Nephron (organoid): ENCODE measurements around the gene ALKBH7.

Experiments used
- H3K27ac Mint-ChIP-seq, 3 experiments: 2 replicates each; pipeline ENCODE4 v1.8.0; 2020; ENCODE audit warnings: mixed read lengths in 3 of 3, mild to moderate bottlenecking in 2 of 3, moderate library complexity in 1 of 3
- H3K27me3 Mint-ChIP-seq: 2 replicates; pipeline ENCODE4 v1.8.0; 2021; ENCODE audit warnings: low read depth, mild to moderate bottlenecking, moderate library complexity, mixed read lengths
- H3K36me3 Mint-ChIP-seq: 2 replicates; pipeline ENCODE4 v1.8.0; 2020; ENCODE audit warnings: low read depth, mixed read lengths
- H3K4me1 Mint-ChIP-seq: 2 replicates; pipeline ENCODE4 v1.8.0; 2020; ENCODE audit warnings: mixed read lengths
- H3K4me3 Mint-ChIP-seq, 3 experiments: 2 replicates each; pipeline ENCODE4 v1.8.0; 2020; ENCODE audit warnings: mild to moderate bottlenecking in 3 of 3, mixed read lengths in 3 of 3, moderate library complexity in 2 of 3
- H3K9me3 Mint-ChIP-seq: 2 replicates; pipeline ENCODE4 v1.8.0; 2020; ENCODE audit warnings: mixed read lengths
- TF ChIP-seq, protein P1 (sequence below), 3 experiments: fragments of 200-600 bp; sonication (generic); IDR thresholded peaks; one replicate each; pipeline ENCODE4 v1.5.0; 2021; ENCODE audit warnings: antibody characterized with exemption in 3 of 3; ENCODE audit not compliant: unreplicated experiment in 3 of 3

ALKBH7 gene, protein sequence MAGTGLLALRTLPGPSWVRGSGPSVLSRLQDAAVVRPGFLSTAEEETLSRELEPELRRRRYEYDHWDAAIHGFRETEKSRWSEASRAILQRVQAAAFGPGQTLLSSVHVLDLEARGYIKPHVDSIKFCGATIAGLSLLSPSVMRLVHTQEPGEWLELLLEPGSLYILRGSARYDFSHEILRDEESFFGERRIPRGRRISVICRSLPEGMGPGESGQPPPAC

DNA sequence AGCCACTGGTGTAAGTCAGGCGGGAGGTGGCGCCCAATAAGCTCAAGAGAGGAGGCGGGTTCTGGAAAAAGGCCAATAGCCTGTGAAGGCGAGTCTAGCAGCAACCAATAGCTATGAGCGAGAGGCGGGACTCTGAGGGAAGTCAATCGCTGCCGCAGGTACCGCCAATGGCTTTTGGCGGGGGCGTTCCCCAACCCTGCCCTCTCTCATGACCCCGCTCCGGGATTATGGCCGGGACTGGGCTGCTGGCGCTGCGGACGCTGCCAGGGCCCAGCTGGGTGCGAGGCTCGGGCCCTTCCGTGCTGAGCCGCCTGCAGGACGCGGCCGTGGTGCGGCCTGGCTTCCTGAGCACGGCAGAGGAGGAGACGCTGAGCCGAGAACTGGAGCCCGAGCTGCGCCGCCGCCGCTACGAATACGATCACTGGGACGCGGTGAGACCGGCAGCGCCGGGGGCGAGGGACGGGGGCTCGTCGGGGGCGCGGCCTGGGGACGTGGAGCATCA lies at the start of gene ALKBH7:
Gene ALKBH7 (plus strand): TSS at position 201 of the 502 bp plus-strand sequence. CDS start 27 bp downstream, at position 228.
- Mint-ChIP-seq H3K36me3 (peaks cover 15% of the 10 kb centered on the region), H3K9me3 (no peaks in the 10 kb centered on the region), H3K4me3 (peak within 1 kb of the TSS; percentile 86 to 90 (median 89)), H3K4me1 (peaks cover 28% of the 10 kb centered on the region), H3K27me3 (no peaks in the 10 kb centered on the region), H3K27ac (peak within 1 kb of the TSS; percentile 92 to 98 (median 96))
- TF ChIP-seq, protein P1, sequence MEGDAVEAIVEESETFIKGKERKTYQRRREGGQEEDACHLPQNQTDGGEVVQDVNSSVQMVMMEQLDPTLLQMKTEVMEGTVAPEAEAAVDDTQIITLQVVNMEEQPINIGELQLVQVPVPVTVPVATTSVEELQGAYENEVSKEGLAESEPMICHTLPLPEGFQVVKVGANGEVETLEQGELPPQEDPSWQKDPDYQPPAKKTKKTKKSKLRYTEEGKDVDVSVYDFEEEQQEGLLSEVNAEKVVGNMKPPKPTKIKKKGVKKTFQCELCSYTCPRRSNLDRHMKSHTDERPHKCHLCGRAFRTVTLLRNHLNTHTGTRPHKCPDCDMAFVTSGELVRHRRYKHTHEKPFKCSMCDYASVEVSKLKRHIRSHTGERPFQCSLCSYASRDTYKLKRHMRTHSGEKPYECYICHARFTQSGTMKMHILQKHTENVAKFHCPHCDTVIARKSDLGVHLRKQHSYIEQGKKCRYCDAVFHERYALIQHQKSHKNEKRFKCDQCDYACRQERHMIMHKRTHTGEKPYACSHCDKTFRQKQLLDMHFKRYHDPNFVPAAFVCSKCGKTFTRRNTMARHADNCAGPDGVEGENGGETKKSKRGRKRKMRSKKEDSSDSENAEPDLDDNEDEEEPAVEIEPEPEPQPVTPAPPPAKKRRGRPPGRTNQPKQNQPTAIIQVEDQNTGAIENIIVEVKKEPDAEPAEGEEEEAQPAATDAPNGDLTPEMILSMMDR (IDR thresholded peaks at IDR 0.05; ENCODE audit: unreplicated experiment in 3 of 3), result no peak

DNA sequence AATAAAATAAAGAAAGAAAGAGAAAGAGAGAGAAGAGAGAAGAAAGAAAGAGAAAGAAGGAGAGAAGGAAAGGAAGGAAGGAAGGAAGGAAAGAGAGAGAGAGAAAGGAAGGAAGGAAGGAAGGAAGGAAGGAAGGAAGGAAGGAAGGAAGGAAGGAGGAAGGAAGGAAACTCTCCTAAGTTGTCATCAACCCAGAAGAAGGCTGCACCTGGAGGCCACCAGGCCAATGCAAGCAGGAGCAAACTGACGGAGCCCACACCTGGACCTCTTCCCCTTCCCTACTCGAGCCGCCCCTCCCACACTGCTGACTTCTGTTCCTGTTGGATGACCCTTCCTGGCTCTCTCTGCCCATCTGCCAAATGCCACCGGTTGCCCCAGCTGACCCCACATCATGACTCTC lies 47.8 kb upstream of the ALKBH7 start:
- no peaks in the 10 kb centered on the region for H3K4me1 Mint-ChIP-seq
- H3K27me3 Mint-ChIP-seq, result peaks cover 9% of the 10 kb centered on the region
- TF ChIP-seq, protein P1 (IDR thresholded peaks at IDR 0.05; ENCODE audit: unreplicated experiment in 3 of 3), result no peak
- H3K36me3 Mint-ChIP-seq, result no peaks in the 10 kb centered on the region
- no peak overlapping the region for H3K27ac Mint-ChIP-seq
- H3K9me3 Mint-ChIP-seq, result peaks cover 3% of the 10 kb centered on the region
- H3K4me3 Mint-ChIP-seq, result no peak overlapping the region

DNA sequence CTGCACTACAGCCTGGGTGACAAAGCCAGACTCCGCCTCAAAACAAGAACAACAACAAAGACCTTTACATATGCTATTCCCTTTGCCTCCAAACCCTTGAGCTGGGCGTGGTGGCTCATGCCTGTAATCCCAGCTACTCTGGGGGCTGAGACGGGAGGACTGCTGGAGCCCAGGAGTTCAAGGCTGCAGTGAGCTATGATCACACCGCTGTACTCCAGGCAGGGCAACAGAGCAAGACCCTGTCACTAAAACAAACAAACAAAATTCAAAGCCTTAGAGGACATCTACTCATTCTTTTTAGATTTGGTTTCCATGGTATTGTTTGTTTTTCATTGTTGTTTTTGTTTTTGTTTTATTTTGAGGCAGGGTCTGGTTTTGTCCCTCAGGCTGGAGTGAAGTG lies 47.0 kb upstream of the ALKBH7 start:
- Mint-ChIP-seq H3K9me3 (peaks cover 3% of the 10 kb centered on the region), H3K4me3 (no peak overlapping the region), H3K27me3 (peaks cover 9% of the 10 kb centered on the region), H3K4me1 (no peaks in the 10 kb centered on the region), H3K27ac (no peak overlapping the region), H3K36me3 (no peaks in the 10 kb centered on the region)
- TF ChIP-seq, protein P1 (IDR thresholded peaks at IDR 0.05; ENCODE audit: unreplicated experiment in 3 of 3), result no peak

DNA sequence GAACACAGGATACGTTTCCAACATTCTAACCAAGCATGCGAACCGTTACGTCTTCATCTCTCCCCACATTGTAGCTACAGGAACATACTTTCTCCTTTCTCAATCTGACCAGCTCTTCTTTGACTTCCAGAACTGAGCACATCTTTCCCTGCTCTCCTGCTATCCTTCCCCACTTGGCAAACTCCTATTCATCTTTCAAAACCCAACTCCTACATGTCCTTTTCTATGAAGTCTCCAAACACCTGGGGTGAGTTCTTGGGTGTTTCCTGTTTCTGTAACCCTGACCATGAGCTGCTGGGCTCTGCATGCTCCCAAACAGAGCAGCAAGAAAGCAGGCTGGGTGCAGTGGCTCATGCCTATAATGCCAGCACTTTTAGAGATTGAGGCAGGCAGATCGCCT lies 45.8 kb upstream of the ALKBH7 start:
- no peaks in the 10 kb centered on the region for H3K36me3 Mint-ChIP-seq
- no peak overlapping the region for H3K4me3 Mint-ChIP-seq
- H3K4me1 Mint-ChIP-seq, result no peaks in the 10 kb centered on the region
- peaks cover 3% of the 10 kb centered on the region for H3K9me3 Mint-ChIP-seq
- H3K27ac Mint-ChIP-seq, result no peak overlapping the region
- TF ChIP-seq, protein P1 (IDR thresholded peaks at IDR 0.05; ENCODE audit: unreplicated experiment in 3 of 3), result no peak
- H3K27me3 Mint-ChIP-seq, result peaks cover 9% of the 10 kb centered on the region

DNA sequence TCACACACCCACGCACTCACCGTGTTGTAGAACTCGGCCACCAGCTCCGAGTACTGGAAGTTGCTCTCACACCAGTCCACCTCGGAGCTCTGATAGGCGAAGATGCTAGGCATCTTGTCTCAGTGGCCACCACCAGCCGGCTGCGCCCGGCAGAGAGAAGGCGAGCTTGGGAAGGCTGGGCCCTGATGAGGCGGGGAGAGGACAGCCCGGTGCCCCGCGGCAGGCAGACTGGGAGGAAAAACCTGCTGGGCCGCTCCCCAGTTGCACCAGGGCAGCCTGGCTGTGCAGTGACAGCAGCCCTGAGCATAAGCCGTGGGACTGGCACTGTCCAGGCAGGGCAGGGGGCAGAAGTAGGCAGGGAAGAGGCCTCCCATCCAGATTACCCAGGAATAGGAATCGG lies 39.2 kb upstream of the ALKBH7 start, which contains the start of gene ACER1:
Gene ACER1 (minus strand): TSS at position 174 of the 400 bp plus-strand sequence. CDS start 61 bp downstream, at position 113.
- H3K9me3 Mint-ChIP-seq, result no peaks in the 10 kb centered on the region
- H3K4me3 Mint-ChIP-seq, result no peak within 1 kb of the TSS
- H3K27me3 Mint-ChIP-seq, result no peaks in the 10 kb centered on the region
- no peak within 1 kb of the TSS for H3K27ac Mint-ChIP-seq
- H3K4me1 Mint-ChIP-seq, result no peaks in the 10 kb centered on the region
- no peaks in the 10 kb centered on the region for H3K36me3 Mint-ChIP-seq
- TF ChIP-seq, protein P1 (IDR thresholded peaks at IDR 0.05; ENCODE audit: unreplicated experiment in 3 of 3), result no peak
